DMS 273 (cell line): ENCODE measurements around the gene SEBOX.

Experiments
- DNase-seq: peaks from one replicate; lab custom pipeline; 2025; ENCODE audit not compliant: unreplicated experiment; lab: John Stamatoyannopoulos, UW

The SEBOX gene

GRCh38 chr17:28368915-28369683, 4.1 kb upstream of the SEBOX start:
- no peak for DNase-seq

DNA sequence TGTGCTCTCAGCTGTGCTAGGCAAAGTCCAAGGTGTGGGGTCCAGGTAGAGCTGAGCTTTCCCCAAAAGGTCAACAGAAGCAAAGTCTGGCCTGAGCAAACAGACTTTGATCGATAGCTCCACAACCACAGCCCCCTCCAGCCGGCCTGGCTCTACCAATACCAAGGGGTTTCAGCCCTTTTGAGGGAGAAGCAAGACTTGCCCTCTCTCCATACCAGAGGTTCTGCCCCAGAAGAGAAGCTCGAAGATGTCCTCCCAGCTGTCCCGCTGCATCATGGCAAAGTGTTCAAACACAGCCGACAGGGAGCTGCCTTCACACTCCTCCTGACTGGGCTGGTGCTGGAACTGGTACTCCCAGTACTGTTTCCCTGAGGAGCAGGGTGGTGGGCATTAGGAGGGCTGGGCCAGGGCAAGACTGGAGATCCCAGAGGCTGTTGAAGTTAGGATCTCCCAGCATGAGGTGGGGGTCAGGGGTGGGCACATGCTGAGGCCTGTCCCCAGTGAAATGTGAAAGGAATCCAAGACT, 3.4 kb upstream of the SEBOX start:
- no peak for DNase-seq

GRCh38 chr17:28367641-28368305, 2.8 kb upstream of the SEBOX start:
- DNase-seq: no peak

GRCh38 chr17:28366605-28367004, 1.6 kb upstream of the SEBOX start:
- DNase-seq: peak; percentile 32

DNA sequence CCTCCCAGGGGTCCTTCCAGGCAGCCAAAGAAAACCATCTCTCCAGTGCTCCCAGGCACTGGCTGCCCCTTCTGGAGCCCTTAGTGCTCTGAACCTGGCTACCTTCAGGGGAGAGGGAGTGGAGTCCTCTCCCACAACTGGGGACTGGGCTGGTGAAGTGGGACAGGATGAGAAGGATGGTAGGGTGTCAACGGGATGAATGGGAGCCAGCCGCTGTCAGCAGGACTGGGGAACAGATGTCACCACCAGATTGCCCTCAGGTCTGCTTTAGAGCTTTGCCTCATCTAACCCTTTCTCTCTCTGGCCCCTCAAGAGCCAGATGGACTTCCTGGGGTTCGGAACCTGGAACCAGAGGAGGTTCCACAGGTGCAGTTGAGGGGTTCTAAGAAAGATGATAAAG, 488 bp upstream of the SEBOX start:
- peak; percentile 83 for DNase-seq

DNA sequence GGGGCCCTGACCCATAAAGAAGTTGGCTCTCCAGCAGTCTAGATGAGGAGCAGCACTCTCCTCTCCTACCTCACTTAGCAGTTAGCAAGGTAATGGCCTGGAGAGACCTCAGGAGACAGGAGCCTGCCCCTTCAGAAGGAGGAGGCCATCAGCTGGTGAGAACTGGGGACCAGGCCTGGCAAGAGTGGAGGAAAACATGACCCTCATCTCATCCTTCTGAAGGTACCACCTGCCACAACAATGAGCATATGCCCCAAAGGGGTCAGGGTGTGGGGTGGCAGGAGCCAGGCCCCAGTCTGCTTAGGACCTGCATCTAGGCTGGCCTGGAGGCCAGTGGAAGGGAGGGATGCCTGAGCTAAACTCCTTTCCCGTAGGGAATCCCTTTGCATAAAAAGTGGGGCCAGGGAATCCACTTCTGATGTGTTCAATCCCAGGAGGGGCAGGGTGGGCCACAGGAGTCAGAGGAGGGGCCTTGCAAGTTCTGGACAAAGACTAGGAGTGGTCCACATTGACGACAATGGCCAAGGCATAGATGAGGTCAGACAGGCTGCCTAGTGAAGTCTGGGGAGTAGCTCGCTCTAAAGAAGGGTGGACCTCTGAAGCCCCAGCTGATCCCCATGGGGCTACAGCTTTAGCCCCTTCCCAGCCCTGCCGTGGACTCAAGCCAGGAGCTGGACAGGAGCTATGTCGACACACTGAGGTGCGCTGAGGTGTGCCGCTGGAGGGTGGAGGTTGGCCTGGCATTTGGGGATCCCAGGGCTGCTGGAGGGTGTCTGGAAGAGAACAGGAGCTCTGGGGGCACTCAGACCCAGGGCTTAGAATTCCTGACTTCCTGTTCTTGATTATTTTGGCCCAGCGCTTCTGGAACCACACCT, 986 bp downstream of the SEBOX start:
- no peak for DNase-seq

- DNase-seq: no peak
Measured at GRCh38 chr17:28363186-28363585, 1.8 kb downstream of the SEBOX start.

- no peak for DNase-seq
Measured at GRCh38 chr17:28357901-28358197, 7.2 kb downstream of the SEBOX start.

DNA sequence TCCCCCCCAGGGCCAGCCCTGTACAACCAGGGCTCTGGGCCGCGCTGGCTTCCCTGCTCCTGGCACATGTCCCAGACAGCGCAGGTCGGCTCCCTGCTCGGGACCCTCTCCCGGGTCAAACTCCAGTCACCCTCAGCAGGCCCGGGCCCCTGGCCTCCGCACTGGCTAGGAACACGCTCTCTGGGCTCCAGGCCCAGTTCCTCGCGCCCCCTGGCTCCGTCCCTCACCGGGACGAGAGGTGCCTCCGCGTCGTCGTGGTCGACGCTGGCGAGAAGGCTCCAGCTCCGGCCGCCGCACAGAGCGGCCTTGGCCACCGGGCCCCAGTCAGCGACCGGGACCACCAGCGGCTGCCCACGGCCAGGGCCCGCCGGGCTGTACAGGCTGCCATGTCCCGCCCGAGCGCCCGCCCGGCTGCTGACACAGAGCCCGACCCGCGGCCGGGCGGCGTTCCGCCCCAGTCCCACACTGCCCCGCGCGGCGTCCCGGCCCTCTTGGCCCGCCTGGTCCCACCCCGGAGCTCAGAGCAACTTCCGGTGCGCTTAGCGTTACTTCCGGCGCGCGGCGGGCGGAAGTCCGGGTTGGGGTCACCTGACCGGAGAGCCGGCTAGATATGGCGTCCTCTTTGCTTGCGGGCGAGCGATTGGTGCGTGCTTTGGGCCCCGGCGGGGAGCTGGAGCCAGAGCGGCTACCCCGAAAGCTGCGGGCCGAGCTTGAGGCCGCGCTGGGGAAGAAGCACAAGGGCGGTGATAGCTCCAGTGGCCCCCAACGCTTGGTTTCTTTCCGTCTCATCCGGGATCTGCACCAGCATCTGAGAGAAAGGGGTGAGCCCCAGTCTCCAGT, 7.7 kb downstream of the SEBOX start, which contains the start of gene POLDIP2:
POLDIP2 (minus strand) TSS at position 467 of the 840 bp plus-strand sequence; CDS start at position 388, 79 bp downstream.
- peak; percentile 98 for DNase-seq

DNA sequence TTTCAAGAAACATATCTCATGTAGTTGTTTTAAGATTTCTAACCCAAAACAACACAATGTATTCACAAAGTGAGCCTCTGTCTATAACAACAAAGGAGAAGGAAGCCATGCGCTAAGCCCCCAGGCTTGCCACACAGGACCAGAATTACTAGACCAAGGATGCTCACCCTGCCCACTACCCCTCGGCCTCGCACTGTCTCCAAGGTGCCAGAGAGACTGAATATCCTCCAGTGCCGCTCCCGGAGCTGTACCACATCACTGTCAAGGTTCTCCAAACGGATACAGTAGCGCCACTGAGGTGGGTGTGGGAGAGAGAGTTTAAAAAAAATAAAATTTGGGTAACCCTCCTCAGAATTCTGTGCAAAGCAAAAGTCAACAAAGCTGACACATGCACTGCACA, 14.7 kb downstream of the SEBOX start:
- no peak for DNase-seq

- DNase-seq: no peak
Measured at GRCh38 chr17:28348979-28349378, 16.0 kb downstream of the SEBOX start.

DNA sequence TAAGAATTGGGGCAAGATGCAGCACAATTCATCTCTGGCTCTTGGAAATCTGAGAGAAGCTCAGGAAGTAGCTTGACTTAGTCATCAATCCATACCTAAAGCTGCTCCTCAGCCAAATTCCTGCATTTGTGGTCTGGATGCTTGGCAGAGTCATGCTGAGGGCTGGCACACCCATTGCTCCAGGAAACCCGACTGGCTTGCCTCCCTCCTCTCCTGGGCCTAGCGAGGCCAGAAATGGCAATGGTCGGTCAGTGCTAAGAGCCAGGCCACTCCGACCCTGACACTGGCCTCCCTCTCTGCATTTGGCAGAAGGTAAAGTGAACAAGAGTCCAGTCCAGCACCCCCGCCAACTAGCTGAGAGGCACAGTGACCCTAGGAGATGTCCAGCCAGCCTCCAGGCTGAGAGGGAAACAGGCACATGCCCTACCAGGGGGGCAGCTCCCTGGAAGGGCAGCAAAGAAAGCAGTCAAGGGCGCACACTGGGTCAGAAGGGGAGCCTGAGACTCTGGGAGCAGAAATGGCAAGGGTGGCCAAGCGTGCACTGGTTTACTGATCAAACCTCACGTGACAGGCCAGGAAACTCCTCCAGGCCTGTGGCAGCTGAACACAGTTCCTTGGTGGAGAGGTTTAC, 17.6 kb downstream of the SEBOX start:
- no peak for DNase-seq

DNA sequence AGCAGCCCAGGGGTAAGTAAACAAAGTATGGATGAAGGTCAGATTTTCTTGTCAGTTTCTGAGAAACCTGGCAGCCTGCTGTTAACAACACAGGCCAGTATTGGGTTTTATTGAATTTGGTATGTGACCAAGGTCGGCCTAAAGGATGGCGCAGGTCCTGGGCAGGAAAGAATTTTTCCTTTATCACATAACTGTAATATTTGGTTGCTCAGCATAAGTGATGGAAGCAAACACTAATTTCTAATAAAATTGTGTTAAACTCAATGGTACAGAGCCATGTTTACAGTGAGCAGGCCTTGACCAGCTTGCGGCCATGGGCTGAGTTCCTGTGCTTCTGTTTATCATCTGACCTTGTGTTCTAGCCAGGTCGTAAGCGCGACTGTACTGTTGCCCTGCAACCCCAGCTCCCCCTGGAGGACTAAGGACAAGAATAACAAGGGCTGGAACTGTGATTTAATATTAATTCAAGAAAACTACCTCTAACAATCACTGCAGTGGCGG, 18.2 kb downstream of the SEBOX start:
- peak; percentile 37 for DNase-seq

DNA sequence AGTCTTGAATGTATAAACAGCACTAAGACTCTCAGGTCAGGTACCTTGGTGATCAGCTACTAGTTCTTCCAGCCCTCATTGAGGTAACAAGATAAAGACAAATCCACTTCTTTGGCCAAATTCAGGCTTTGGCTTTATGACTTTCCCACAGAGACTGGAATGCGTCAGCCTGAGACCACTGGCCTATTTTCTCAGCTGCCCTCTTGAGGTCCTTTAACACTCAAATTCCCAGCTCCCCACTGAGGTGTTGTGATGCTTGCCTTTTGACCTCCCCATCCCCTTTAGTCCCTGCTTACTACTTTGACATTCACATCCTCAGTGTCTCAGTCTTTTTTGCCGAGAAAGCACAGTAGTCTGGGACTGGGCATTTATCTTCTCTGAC, 18.8 kb downstream of the SEBOX start:
- DNase-seq: no peak

- DNase-seq: no peak
Measured at GRCh38 chr17:28345419-28346198, 19.4 kb downstream of the SEBOX start.

DNA sequence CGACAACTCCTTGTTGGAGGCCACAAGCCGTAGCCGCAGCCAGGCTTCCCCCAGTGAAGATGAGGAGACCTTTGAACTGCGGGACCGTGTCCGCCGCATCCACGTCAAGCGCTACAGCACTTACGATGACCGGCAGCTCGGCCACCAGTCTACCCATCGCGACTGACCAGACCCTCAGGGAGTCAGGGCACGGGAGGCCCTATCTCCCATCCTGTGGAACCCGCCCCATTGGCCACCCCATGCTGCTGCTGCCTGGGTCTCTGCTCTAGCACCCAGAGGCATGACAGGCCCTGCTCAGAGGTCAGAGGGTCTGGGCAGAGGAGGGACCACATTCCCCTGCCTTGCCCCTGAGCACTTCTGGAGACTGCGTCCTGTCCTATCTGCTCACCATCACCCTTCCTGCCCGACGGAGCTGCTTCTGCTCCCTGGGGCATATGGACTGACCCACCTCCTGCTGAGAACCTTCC, 20.5 kb downstream of the SEBOX start:
- DNase-seq: no peak

DNA sequence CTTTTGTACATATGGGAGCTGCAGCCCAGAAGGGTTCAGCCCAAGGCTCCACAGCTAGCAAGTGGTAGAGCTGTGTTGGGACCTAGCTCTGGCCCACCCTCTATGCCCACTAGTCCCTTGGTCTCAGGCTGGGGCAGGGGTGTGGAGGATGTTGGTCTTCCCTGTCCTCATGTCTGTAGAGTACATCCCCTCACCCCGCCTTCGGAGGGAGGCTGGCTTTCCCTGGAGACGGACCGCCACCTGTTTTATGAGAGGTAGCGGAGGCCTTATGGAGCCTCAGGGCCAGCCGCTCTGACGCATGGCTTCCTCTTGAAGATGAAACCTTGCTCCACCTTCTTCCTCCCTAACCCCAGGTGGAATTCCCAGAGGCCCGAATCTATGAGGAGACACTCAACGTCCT, 21.0 kb downstream of the SEBOX start:
- DNase-seq: no peak

- DNase-seq: no peak
Measured at GRCh38 chr17:28343491-28343932, 21.5 kb downstream of the SEBOX start.

- DNase-seq: no peak
Measured at GRCh38 chr17:28342313-28342712, 22.7 kb downstream of the SEBOX start.
